Breast epithelium (tissue), 4 donors: Measurements from ENCODE around the gene ARHGAP21. TPM values are rescaled to one million over a fixed set of nuclear protein-coding genes. Genes with fewer than 3 reads are reported as not detected.
"Not testable (repeated sequence)": the region's sequence is repeated elsewhere in the genome, so short reads cannot be mapped to it uniquely, and the experiment has no call there.

Experiments
- DNase-seq, 2 donors: peaks; one replicate each; pipeline ENCODE4 v3.0.0-alpha.2; 2019; ENCODE audit warnings: low spot score in 2 of 2
- H3K27ac ChIP-seq, 2 donors: fragments of 200-600 bp; sonication (generic) in 1 of 2; one replicate each; pipeline ENCODE4 v1.5.1; 2016 to 2019; ENCODE audit warnings: mild to moderate bottlenecking in 1 of 2
- H3K27me3 ChIP-seq, 2 donors: fragments of 200-600 bp; sonication (generic) in 1 of 2; one replicate each; pipeline versions ENCODE4 v1.5.1 to v1.6.0; 2017 to 2019; ENCODE audit warnings: control low read depth in 1 of 2, mild to moderate bottlenecking in 1 of 2
- H3K36me3 ChIP-seq: fragments of 200-600 bp; one replicate; pipeline ENCODE4 v1.5.1; 2019
- H3K4me1 ChIP-seq, 2 donors: fragments of 200-600 bp; sonication (generic); one replicate each; pipeline ENCODE4 v1.5.1; 2016 to 2019; ENCODE audit warnings: control low read depth in 1 of 2
- H3K4me3 ChIP-seq, 3 donors: fragments of 200-600 bp; sonication (generic); 1 replicate in 2 of 3; 2 replicates in 1 of 3; pipeline ENCODE4 v1.5.1; 2016 to 2019; ENCODE audit warnings: mild to moderate bottlenecking in 3 of 3, moderate library complexity in 2 of 3
- H3K9me3 ChIP-seq, 2 donors: fragments of 200-600 bp; sonication (generic) in 1 of 2; one replicate each; pipeline ENCODE4 v1.5.1; 2016 to 2019; ENCODE audit warnings: control low read depth in 1 of 2
- CTCF ChIP-seq, 3 donors: fragments of 450-650 bp; IDR thresholded peaks; one replicate each; pipeline ENCODE4 v1.5.1; 2016 to 2017; ENCODE audit warnings: antibody characterized with exemption in 3 of 3, mild to moderate bottlenecking in 3 of 3, moderate library complexity in 3 of 3
- POLR2A ChIP-seq: fragments of 450-650 bp; IDR thresholded peaks from one replicate; pipeline ENCODE4 v1.6.1; 2016; ENCODE audit warnings: antibody characterized with exemption, mild to moderate bottlenecking, moderate library complexity
- POLR2AphosphoS5 ChIP-seq, 3 donors: sonication (generic); formaldehyde crosslinking; IDR thresholded peaks; one replicate each; pipeline ENCODE4 v1.6.1; 2017; ENCODE audit warnings: antibody characterized with exemption in 3 of 3
- intact Hi-C: fragments of 100-400 bp; cut with DNase I; formaldehyde crosslinking; loops from one replicate; pipeline ENCODE4 v1.15.1; 2023; ENCODE audit warnings: low total_unique reads
- total RNA-seq, 3 donors: library from RNA; depleted of rRNA; stranded (reverse); fragments of >200 nt; gene quantifications; one replicate each; pipeline ENCODE4 v1.1.0, GENCODE V29; 2016

Gene ARHGAP21
- total RNA-seq, 3 donors from 2014 or later, result 67.5 to 203 (median 105) TPM

GRCh38 chr10:24668247-24668646, 55.4 kb downstream of the ARHGAP21 start:
- H3K4me3 ChIP-seq, result no peak overlapping the region
- no peak for DNase-seq

GRCh38 chr10:24664991-24665390, 58.7 kb downstream of the ARHGAP21 start:
- H3K4me3 ChIP-seq, result no peak overlapping the region
- DNase-seq, result no peak
- H3K4me1 ChIP-seq, result no peaks in the 10 kb centered on the region
- H3K27ac ChIP-seq, result no peak overlapping the region
- H3K27me3 ChIP-seq, result no peaks in the 10 kb centered on the region
- no peaks in the 10 kb centered on the region for H3K9me3 ChIP-seq
- intact Hi-C loops, result no loop called here
- TF ChIP-seq POLR2AphosphoS5 (IDR thresholded peaks at IDR 0.05) (no peak), CTCF (IDR thresholded peaks at IDR 0.05) (no peak), POLR2A (no peak)
- no peaks in the 10 kb centered on the region for H3K36me3 ChIP-seq

More at GRCh38 chr10:24668247-24668646, 55.4 kb downstream of the ARHGAP21 start:
- Histone ChIP-seq H3K27me3 (no peaks in the 10 kb centered on the region), H3K9me3 (no peaks in the 10 kb centered on the region), H3K27ac (no peak overlapping the region), H3K36me3 (no peaks in the 10 kb centered on the region), H3K4me1 (no peaks in the 10 kb centered on the region)
- TF ChIP-seq CTCF (IDR thresholded peaks at IDR 0.05), result no peak
- no peak for TF ChIP-seq POLR2AphosphoS5 (IDR thresholded peaks at IDR 0.05)
- TF ChIP-seq POLR2A, result no peak
- intact Hi-C loops, result no loop called here

GRCh38 chr10:24661376-24661775, 62.3 kb downstream of the ARHGAP21 start:
- intact Hi-C loops, result no loop called here
- H3K4me1 ChIP-seq, result no peaks in the 10 kb centered on the region
- H3K36me3 ChIP-seq, result no peaks in the 10 kb centered on the region
- no peak overlapping the region for H3K4me3 ChIP-seq
- no peak overlapping the region for H3K27ac ChIP-seq
- no peak for DNase-seq
- H3K27me3 ChIP-seq, result no peaks in the 10 kb centered on the region
- TF ChIP-seq POLR2A (no peak), CTCF (IDR thresholded peaks at IDR 0.05) (no peak), POLR2AphosphoS5 (IDR thresholded peaks at IDR 0.05) (no peak)
- H3K9me3 ChIP-seq, result no peaks in the 10 kb centered on the region

GRCh38 chr10:24658319-24658718, 65.4 kb downstream of the ARHGAP21 start:
- DNase-seq, H3K4me3 ChIP-seq, H3K9me3 ChIP-seq, H3K4me1 ChIP-seq, intact Hi-C loops, H3K27me3 ChIP-seq, H3K27ac ChIP-seq, H3K36me3 ChIP-seq: not testable (repeated sequence)

GRCh38 chr10:24656326-24656725, 67.4 kb downstream of the ARHGAP21 start:
- H3K4me3 ChIP-seq, H3K27me3 ChIP-seq, intact Hi-C loops: not testable (repeated sequence)

GRCh38 chr10:24652381-24652957, 71.2 kb downstream of the ARHGAP21 start:
- Histone ChIP-seq H3K9me3 (no peaks in the 10 kb centered on the region), H3K36me3 (no peaks in the 10 kb centered on the region), H3K4me1 (no peaks in the 10 kb centered on the region), H3K27ac (no peak overlapping the region), H3K27me3 (no peaks in the 10 kb centered on the region), H3K4me3 (no peak overlapping the region)
- intact Hi-C loops, result no loop called here
- TF ChIP-seq CTCF (IDR thresholded peaks at IDR 0.05), result no peak
- no peak for TF ChIP-seq POLR2A
- no peak for TF ChIP-seq POLR2AphosphoS5 (IDR thresholded peaks at IDR 0.05)
- no peak for DNase-seq

More at GRCh38 chr10:24656326-24656725, 67.4 kb downstream of the ARHGAP21 start:
- H3K9me3 ChIP-seq, H3K27ac ChIP-seq, DNase-seq, H3K36me3 ChIP-seq, H3K4me1 ChIP-seq: not testable (repeated sequence)
